Measurements from ENCODE around the gene TCAIM.

Gene TCAIM

DNA sequence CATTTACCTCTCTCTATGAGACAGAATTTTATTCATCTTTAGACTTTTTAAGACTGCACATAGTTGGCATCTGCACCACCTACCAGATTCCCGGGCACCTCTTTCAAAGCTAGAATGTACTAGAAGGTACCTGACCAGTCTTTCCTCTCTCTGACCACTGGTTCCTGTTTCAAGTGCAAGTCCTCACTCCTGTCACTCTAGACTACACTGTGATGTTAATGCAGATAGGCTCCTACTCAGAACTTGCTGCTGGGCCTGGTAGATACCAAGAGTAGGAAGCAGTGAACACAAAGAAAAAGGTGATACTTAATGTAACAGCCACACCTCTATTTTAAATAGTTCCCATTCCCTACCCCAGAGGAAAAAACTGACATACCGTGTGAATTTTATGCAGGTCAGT, 8.1 kb upstream of the TCAIM start:
- DNase-seq (ENCODE audit: low spot score), result no peak
- TF ChIP-seq, protein P1, sequence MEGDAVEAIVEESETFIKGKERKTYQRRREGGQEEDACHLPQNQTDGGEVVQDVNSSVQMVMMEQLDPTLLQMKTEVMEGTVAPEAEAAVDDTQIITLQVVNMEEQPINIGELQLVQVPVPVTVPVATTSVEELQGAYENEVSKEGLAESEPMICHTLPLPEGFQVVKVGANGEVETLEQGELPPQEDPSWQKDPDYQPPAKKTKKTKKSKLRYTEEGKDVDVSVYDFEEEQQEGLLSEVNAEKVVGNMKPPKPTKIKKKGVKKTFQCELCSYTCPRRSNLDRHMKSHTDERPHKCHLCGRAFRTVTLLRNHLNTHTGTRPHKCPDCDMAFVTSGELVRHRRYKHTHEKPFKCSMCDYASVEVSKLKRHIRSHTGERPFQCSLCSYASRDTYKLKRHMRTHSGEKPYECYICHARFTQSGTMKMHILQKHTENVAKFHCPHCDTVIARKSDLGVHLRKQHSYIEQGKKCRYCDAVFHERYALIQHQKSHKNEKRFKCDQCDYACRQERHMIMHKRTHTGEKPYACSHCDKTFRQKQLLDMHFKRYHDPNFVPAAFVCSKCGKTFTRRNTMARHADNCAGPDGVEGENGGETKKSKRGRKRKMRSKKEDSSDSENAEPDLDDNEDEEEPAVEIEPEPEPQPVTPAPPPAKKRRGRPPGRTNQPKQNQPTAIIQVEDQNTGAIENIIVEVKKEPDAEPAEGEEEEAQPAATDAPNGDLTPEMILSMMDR (IDR thresholded peaks at IDR 0.05; ENCODE audit: extremely low read depth, missing control alignments), result no peak

DNA sequence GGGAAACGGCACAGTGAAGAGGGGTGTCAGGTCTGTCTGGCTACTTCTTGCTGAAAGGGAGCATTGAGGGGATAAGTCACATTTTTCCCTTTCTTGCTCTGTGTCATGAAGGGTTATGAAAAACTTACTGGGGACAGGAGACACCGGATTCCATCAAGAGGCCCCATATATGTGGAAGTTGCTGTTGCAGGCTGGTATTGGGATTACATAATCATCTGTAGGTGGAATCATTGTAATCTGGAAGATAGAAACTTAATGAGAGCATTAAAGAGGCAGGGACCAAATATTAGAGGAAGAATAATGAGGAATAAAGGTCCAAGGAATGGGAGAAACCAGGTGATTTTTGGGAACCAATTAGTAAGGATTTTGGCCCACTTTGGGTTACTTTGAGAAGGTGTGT, 4.2 kb upstream of the TCAIM start:
- TF ChIP-seq, protein P1 (IDR thresholded peaks at IDR 0.05; ENCODE audit: extremely low read depth, missing control alignments), result no peak
- no peak for DNase-seq (ENCODE audit: low spot score)

DNA sequence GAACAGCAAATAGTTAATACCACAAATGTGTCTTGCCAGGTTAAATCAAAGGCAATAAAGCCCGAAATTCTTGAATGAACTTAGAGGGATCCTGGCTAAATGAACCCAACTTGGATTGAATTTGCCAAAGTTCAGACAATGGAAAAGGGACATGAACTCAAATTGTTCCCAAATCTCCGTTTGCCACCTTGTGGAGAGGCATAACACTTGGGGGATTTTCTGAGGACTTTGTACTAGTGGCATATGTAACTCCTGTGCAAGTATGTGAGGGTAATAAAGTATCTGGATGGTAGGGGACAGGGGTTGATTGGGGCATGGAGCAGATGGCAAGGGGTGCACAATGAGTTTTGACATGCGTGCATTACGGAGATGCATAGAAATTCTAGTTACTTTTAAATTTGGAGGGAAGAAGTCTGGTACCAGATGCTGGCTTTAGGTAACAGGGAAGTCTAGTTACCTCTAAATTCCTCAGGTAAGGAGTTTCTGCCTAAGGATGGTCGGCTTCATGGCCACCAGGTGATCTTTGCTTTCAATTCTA, 1.2 kb upstream of the TCAIM start:
- TF ChIP-seq, protein P1 (IDR thresholded peaks at IDR 0.05; ENCODE audit: extremely low read depth, missing control alignments), result no peak
- no peak for DNase-seq (ENCODE audit: low spot score)

DNA sequence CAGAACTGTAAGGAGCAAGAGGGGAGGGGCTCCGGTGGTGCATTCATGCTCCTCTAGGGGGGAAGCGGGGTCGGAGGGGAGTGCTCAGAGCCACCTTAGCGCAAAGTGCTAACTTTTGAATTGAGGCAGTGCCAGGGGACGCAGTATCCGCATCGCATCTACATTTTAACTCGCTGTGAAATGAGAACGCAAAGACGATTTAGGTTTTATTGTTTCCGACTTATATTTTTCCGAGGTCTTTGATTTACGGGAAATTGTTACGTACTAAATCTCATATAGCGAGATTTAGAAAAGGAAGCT, 212 bp downstream of the TCAIM start:
- no peak for DNase-seq (ENCODE audit: low spot score)
- TF ChIP-seq, protein P1 (IDR thresholded peaks at IDR 0.05; ENCODE audit: extremely low read depth, missing control alignments), result no peak

DNA sequence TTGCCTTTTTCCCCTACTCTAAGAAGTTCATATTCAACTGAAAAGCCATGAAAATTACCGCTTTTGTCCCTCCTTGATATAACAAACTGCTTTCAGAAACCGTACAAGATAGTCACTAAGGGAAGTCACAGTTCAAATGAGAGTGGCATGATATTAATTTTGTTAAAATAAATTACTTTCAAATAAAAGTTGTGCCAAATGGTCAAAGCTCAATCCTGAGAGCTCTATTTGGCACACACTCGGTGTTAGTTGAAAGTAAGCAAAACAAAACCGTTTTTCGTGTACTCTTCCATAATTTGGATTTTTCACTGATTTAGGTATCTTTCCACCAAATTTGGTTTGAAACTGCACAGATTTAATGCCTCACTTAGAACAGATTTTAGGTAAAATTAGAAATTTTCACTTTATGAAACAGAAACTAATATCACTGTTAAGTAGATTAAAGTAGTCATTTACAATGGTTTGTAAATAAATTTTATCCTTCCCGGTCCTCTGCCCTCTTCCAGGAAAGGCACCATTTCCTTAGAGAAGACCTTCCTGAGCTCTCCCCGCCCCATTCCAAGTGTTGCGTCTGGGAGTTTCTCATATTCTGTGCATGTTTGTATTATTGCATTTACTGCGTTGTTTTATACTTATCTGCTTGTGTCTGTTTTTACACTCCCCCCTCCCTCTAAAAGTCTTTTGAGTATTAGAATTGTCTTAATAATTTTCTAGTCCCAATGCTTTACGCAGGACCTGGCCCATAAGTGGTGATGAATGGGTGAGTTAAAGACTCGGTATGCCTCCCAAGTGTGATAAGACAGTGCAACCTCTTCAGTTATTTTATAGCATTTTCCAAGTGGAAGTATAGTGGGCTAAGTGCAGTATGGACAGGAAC, 853 bp downstream of the TCAIM start:
- TF ChIP-seq, protein P1 (IDR thresholded peaks at IDR 0.05; ENCODE audit: extremely low read depth, missing control alignments), result no peak
- DNase-seq (ENCODE audit: low spot score), result no peak

DNA sequence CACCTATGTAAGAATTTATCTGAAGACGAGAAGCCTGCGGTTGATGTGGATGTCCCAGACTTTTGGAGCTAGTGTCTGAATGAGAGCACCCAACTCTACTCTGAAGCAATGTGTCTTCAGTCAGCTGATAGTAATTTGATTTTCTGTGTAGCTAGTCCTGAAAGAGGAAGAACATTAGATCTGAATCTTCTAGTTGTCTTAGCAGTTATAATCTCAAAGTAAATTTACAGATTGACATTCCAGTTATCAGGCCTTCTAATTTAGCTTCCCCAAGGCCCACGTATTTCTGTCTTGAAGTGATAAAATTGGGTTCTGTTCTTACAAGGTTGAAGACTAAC, 1.5 kb downstream of the TCAIM start:
- TF ChIP-seq, protein P1 (IDR thresholded peaks at IDR 0.05; ENCODE audit: extremely low read depth, missing control alignments), result no peak
- no peak for DNase-seq (ENCODE audit: low spot score)

DNA sequence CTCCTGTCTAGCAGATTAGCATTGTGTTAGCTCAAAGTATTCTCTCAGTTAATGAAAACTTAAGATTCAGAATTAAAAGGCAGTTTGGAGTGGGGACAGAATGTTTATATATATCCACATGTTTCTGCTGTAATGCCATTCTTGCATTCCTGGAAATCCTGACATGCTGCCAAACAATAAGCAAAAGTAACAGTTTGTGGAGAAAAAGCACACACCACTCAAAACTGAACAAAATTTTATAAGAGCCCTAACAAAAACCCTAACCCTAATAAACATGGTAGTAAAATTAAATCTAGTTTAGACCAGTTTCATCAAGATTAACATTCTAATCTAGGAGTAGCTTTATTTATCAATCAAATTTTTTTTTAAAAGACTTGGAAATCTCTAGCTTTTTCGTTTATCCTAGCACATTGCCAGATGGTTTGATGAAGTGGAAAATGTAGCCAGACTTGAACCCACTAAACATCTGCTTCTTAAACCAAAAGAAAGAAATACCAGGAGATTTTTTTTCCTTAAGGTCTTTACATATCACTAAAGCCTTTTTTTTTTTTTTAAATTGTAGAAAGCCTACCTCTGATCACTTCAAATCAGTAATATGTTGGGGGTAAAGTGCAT, 3.7 kb downstream of the TCAIM start:
- TF ChIP-seq, protein P1 (IDR thresholded peaks at IDR 0.05; ENCODE audit: extremely low read depth, missing control alignments), result no peak
- no peak for DNase-seq (ENCODE audit: low spot score)
